ENCODE data around the gene KCNK17.
A peak's percentile ranks its signal among the peaks of the same experiment; 100 is the strongest.

Gene KCNK17

DNA sequence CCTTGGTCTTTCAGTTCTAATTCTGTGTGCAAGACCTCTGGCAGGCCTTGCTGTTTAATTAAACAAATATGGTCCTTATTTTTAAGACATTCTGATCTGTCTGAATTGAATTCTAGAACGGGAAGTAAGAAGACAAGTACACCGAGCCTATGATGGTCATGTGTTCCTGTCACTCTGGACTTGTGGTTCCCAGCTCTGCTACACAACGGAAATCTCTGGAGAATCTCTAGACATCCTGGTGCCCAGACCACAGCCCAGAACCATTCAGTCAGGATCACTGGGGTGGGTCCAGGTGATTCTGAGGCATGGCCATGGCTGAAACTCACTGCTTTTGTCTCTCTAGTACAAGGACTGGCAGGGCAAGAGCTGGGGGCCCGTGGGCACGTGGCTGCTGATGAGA lies 24.2 kb upstream of the KCNK17 start:
- FAIRE-seq: no peak
- no peak for DNase-seq (ENCODE audit: insufficient read length, low spot score)

DNA sequence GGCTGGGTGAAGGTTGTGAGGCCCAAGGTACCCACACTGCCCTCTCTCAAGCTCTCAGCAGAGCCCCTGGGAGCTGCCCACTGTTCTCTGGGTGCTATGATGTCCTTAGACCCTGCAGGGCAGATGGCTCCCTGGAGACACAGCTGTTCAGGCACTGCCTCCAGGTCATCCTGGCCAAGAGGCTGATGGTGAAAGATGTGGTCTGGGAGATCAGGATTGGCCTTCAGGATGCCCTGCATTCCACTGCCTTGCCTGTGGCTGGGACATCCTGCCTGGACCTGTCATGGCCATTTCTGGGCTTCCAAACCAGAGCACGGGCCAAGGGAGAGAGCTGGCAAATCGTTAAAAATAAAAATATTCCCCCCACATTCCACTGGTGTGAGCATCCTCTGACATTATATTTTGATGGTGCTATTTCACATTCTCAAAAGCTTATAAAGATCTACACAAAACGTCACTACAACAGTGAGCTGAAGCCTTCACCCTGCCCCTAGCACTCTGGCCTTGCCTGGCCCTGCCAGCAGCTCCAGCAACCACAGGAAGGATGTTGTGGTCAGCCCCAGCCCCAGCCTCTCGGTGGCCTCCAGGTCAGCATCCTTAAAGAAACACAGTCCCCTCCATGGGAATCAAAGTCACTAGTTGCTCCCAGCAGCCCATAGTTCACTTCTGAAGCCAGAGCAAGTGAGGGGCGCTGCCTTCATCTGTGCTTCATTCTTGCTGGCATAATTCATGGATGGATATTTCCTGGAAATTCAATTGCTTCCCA lies 21.7 kb upstream of the KCNK17 start:
- FAIRE-seq: peak; percentile 48

DNA sequence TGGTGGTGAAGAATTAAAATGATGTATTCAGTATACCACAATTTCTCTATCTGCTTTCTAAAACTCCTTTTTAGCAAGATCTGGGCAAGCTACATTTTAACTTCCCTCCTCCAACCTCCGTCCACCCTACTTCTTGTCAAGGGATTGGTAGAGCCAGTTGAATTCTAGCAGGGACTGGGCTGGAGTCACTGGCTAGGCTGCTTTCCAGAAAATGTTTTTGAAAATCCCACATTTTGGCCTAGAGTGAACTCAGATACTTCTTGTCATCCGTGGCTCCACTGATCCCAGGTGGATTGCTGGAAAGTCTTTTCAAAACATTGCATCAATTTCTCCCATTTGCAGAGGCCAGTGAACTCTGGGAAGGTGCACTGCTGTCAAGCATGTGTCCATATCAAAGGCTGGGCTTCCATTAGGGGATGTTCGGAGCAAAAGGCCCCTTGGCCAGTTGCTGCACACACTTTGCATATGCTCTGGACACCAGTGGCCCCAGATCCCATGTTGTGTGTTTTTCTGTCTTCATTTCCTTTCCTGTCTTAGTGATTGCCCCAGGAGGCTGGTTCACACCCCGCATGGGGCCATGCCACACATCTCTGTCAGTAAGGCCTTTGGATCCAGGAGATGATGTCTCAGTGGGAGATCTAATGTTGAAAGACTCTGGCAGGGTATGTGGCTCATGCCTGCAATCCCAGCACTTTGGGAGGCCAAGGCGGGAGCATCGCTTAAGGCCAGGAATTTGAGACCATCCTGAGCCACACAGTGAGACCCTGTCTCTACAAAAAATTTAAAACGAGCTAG lies 19.6 kb upstream of the KCNK17 start:
- no peak for FAIRE-seq

More for the DNA sequence above, 21.7 kb upstream of the KCNK17 start:
- DNase-seq (ENCODE audit: insufficient read length, low spot score): peak; percentile 46

DNA sequence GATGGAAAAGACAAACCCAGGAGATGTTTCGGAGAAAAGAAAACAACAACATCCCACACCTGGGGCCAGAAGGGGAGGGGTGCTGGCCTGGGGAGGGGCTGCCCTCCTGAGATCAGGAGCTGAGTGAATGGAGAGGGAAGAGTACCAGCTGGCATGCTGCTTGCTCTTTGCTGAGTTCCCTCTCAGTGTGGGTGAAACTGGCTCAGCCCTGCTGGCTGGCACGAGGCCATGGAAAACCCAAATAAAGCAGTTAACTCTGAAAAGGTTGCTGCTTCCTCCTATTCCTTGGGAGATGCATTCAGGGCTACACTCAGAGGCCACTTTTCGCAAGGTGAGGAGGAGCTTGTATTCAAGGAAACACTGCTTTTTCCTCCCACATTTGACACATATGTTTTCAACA lies 16.3 kb upstream of the KCNK17 start:
- FAIRE-seq (no peak), DNase-seq (ENCODE audit: insufficient read length, low spot score) (no peak)

More for the DNA sequence above, 19.6 kb upstream of the KCNK17 start:
- no peak for DNase-seq (ENCODE audit: insufficient read length, low spot score)

DNA sequence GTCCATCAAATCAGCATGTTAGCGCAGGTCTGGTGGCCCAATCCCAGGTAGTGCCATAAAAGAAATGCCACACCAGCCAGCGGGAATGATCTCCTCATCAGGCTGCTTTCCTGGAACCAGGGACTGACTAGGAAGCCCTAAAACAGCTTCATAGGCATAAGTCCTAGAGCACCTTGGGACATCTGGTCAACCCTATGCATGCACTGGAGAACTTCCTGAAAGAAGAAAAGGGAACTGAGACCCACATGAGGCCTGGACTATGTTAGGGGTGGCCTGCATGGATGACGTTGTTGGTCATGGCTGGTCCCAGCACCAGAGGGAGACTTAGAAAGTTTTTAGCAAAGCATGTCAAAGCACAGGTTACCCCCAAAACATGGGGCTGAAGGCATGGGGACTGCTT lies 15.8 kb upstream of the KCNK17 start:
- FAIRE-seq: peak; percentile 8
- peak; percentile 57 for DNase-seq (ENCODE audit: insufficient read length, low spot score)

DNA sequence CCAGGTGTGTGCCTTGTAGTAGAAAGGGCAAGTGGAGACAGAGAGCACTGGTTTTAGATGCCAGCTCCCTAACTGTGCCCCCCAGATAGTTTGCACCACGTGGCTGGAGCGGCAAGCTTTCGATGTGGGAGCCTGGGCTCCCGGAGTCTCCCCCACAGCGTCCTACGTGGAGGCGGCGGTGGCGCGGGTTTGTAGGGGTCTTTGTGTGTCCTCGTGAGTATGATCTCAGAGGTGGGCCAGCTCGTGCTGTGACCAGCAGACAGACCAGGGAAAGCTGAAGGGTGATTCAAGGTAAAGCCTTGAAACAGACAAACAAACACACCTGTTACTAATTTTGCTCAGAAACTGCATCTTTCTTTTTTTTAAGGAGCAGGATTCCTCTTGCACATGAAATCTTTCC lies 13.8 kb upstream of the KCNK17 start:
- no peak for DNase-seq (ENCODE audit: insufficient read length, low spot score)
- FAIRE-seq: no peak

DNA sequence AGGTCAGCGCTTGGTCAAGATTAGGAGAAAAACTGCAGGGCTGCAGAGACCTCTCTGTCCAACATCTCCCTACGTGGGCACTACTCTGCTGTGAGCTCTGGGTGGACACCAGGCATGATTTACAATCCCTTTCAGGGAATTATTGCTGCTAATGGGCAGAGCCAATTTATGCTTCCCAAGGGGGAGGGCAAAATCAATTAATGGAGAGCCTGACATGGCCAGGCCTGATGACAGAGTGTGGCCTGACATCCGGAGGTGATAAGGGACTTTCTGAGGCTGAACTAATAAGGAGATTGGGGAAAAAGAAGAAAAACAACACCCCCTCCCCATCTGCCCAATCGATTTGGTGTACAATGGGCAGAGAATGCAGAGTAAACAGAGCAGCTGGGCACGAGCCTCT lies 13.3 kb upstream of the KCNK17 start:
- FAIRE-seq (no peak), DNase-seq (ENCODE audit: insufficient read length, low spot score) (no peak)

DNA sequence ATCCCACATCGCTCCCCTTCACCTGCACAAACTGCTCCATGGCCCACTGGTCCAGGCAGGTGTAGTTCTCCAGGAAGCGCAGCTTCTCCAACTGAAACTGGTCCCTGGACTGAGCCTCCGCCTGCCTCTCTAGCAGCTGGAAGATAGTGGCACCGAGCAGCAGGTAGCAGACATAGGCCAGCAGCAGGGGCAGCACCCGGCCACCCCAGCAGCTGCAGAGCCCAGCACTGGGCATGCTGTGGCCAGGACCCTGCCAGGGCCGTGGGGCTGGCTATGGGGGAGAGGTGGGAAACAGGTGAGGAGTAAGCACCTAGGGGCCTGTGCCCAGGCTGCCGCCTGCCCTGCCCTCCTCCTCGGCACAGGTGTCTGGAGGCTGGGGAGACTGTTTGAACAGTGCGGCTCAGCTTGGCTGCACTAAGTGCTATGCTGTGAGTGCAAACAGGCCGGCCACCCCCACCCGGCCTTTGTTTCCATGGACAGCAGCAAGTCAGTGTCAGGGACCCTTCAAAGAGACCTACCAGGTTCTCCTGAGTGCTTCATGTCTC lies 8.2 kb upstream of the KCNK17 start, which contains the start of gene KCNK16:
Gene KCNK16 (minus strand): TSS at position 397 of the 545 bp plus-strand sequence. CDS start 162 bp downstream, at position 235.
- no peak for DNase-seq (ENCODE audit: insufficient read length, low spot score)
- no peak for FAIRE-seq

DNA sequence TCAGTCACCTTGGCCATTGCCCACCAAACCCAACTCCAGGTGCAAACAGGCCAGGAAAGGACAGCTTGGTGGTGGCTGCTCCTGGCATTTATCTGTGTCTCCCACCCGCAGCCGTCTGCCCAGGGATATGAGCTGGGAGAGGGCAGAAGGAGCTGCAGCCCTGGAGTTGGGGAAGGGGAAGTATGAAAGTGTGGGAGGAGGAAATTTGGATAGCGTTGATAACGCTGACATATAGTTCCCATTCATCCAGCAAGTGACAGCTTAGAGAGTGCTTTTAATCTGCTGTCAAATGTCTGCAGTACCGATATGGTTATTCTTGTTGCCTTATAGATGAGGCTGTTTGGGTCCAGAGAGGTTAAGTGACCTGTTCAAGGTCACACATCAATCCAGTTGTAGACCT lies 7.5 kb upstream of the KCNK17 start:
- no peak for FAIRE-seq
- no peak for DNase-seq (ENCODE audit: insufficient read length, low spot score)

DNA sequence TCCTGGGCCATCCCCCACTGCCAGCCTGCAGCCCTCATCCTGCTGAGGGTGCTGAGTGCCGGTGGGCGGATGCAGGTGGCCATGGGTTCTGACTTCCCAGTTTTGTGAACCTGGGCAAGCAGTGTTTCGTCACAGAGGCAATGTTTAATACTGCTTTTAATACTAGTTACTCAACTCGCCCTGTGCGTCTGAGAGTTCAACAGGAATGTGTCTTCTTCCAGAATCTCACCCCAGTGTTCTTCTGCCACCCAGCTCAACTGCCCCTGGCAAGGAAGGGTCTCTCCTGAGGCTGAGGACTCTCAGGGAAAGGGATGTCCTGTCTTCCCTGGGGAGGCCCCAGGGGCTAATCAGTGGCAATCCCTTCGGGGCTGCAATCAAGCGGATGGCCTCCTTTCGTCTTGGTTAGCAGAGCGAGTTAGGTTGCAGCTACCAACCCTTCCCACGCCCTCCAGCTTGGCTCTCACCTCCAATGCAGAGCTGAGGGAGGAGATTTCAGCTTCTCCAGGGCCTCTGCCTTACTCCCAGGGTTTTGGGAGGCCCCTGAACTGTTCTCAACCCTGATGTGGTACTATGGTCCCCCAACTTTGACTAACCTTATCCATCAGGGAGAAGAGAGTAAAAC lies 6.3 kb upstream of the KCNK17 start:
- DNase-seq (ENCODE audit: insufficient read length, low spot score) (no peak), FAIRE-seq (no peak)

DNA sequence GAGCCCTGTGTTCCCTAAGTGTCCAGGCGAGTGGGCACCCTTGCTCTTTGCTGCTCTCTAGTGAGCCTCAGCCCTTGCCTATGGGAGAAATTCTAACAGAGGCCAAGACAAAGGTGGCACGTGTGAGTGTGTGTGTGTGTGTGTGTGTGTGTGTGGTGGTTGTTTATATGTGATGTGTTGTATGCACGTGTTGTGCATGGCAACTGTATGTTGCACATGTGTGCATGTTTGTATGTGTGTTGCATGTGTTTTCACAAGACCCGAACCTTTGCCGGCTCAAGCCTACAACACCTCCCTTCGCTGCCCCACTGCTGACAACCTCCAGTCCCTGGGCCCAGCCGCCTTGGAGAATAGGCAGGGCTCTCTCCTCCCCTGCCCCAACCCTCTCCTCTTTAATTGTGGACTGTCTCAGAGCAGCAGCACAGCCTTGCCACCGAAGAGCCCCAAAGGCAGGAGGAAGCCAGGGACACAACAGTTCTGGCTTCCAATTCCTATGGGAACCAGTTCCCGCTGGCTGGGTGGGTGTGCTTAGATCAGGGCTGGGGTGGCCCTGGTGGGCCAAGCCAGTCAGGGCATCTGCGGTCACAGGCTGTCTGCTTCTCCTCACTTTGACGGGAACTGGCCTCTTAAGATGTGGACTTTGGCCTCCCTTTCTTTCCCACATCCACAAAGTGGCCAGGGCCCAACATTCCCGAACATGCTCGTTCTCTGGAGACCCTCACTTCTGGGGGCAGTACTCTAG lies 5.6 kb upstream of the KCNK17 start:
- FAIRE-seq: no peak

DNA sequence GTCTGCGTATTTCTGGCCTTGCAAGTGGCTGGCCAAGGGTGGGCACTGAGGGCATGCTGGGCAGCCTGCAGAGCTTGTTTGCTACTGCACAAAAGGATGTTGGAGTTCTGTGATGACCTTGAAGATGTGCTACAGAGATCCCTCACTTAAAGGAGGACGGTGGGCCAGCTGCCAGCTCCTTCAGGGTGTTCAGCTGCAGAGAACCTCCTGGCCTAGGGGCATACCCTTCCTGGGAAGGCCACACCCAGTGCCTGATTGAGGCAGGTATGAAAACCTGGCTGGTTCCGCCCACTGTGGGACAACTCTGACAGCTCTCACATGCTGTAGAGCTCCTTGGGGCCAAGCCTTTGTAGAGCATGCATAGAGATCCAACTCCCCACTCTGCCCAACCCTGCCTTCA lies 3.0 kb upstream of the KCNK17 start:
- no peak for DNase-seq (ENCODE audit: insufficient read length, low spot score)
- FAIRE-seq: no peak

More for the DNA sequence above, 5.6 kb upstream of the KCNK17 start:
- DNase-seq (ENCODE audit: insufficient read length, low spot score): no peak

DNA sequence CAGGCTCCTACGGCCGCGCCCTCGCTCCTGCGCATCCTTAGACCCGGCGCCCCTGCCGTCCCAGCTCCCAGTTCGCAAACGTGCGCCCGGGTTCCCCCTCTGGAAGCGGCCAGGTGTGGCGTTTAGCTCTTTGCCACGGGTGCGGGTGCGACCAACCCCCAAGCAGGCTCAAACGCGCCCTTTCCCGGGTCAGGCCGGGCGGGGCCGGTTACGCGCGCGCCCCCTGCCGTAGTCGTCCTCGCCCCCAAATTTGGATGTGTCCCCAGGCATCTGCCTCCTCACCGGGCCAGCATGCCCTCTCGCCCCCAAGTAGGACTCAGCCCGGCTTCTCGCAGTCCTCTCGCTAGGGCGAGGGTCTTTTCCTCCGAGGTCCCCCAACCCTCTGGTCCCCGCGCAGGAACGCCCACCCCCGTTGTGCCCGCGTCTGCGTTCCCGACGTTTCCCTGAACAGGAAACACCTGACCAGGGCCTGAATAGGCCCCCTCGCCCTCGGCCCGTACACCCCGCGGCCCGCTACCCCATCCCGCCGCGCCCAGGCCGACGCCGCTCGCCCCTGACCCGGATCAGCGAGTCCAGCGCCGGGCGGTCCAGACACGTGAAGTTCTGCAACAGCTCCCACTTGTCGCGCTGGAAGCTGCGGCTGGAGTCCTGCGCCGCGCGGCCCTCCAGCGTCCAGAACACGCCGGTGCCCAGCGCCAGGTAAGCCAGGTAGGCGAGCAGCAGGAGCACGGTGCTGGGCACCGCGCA lies 520 bp downstream of the KCNK17 start:
- FAIRE-seq: no peak
- no peak for DNase-seq (ENCODE audit: insufficient read length, low spot score)

DNA sequence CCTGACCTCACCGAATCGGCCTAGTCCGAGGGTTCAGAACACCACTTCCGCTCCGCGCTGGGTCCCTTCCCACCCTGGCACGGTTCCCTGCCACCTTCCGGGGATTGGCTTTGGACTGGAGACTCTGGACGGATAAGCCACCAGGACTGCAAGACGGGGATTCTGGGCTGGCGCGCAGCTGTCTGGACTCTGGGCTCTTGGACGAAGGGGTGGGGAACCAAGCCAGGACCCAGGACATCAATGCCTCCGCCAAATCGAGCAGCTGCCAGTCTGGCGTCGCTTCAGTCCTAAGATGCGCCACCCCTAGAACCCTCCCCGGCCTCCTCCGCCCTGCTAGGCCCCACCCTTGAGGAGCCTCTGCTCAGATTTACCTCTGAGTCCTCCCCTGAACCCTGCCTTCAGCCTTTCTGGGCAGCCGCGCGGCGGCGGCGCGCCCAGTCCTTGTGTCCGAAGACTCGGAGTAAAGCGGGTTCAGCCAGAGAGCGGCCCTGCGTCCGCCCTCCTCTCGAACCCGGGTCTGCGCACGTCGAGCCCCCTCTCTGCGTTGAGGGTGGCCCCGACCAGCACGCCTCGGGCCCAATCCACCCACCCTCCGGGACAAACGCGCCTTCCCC lies 1.2 kb downstream of the KCNK17 start:
- DNase-seq (ENCODE audit: insufficient read length, low spot score): no peak
- FAIRE-seq: no peak

DNA sequence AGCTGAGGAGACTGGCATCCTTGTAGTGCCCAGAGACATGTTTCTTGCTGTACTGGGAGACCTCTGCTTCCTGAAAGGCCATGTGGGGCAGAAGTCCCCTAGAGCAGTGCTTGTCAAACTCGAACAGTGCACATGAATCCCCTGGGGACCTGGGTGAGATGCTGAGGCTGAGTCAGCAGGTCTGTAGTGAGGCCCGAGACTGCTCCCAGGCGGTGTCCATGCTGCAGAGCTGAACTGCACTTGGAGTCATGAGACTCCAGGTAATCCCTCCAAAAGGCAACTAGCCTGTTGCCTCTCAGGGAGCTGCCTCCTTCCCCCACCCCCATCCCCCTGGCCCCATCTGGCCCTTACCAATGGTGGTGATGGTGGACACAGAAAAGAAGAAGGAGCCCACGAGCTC lies 3.7 kb downstream of the KCNK17 start:
- FAIRE-seq: no peak
- DNase-seq (ENCODE audit: insufficient read length, low spot score): no peak

DNA sequence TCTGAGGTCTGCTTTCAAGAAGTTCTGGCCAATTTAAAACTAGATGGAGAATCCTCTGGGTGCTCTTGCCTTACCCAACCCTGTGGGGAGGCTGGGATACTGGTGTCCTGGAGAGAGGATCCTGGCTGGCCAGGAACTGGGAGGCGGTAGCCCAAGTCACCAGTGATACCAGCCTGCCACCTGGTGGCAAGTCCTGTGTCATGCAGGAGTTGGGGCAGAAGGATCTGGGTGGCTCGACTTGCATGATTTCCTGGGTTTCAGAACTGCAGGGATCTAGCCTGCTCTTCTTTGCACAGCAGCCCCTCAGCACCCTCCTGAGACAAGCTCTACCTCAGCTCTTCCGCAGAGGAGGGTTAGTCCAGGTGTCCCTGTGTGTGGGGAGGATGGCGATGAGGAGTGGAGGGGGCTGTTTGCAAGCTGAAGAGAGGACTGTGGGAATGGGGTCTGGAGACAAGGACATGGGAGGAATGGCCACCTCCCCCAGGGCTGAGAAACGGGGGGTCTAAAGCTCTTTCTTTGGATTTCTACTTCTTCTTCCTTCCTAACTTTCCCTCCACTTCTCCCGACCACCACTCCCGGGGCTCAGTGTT lies 4.2 kb downstream of the KCNK17 start:
- peak; percentile 75 for DNase-seq (ENCODE audit: insufficient read length, low spot score)
- FAIRE-seq: peak; percentile 11

DNA sequence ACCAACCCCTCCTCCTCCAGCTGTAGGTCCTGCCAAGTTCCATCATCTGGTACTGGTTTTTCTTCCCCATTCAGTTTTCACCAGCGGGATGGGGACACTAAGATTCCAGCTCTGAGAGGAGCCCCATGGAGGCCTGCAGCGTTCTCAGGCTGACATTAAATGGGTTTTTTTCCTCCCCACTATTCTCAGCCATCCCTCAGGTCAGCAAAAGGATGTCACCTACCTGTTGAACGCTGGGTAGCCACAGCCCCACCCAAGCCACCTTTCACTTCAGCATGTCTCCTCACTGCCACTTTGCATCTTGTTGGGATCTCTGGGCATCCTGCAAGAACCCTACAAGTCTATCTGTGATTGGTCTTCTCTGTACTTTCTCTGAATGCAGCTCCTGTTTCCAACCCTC lies 6.8 kb downstream of the KCNK17 start:
- no peak for FAIRE-seq
- DNase-seq (ENCODE audit: insufficient read length, low spot score): no peak

DNA sequence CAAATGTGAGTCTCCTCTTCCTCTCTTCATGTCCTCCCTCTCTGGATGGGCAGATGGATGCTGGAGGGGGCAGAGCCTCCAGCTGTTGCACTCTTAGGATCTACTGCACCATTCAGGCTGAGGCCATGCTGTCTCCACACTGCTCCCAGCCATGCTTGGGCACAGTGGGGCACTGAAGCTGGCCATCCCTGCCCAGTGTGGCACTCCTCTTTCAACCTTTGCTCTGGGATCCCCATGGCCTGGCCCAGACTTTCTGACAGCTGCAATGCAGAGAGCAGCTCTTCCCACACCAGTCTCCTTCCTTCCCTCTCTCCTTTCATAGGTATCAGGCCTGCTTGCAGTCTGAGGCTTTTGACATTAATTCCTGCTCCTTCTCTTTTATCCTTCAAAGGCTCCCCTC lies 9.3 kb downstream of the KCNK17 start:
- no peak for DNase-seq (ENCODE audit: insufficient read length, low spot score)
- FAIRE-seq: no peak

All from GM19239 (cell line).